Endothelial cell of umbilical vein (primary cell): Measurements from ENCODE around the gene FAM210B. TPM values are rescaled to one million over a fixed set of nuclear protein-coding genes. Genes with fewer than 3 reads are reported as not detected.

Experiments used
- BruUV-seq: library from RNA; stranded (reverse); fragments of 400-500 nt; replicated peaks from 2 replicates; lab custom pipeline; 2021; lab: Mats Ljungman, UMichigan
- CTCF ChIA-PET: fragments of 300-600, 350-600 bp; sonication (Branson Sonifier 250); formaldehyde crosslinking; loops from one replicate; lab custom pipeline; 2021; ENCODE audit warnings: antibody characterized with exemption, inconsistent platforms; lab: Charles Lee
- POLR2A ChIA-PET: fragments of 300-600, 350-600 bp; sonication (Branson Sonifier 250); formaldehyde crosslinking; loops from one replicate; lab custom pipeline; 2021; ENCODE audit warnings: antibody characterized with exemption, inconsistent platforms; lab: Charles Lee
- DNase-seq: peaks from one replicate; pipeline ENCODE4 v3.0.0-alpha.2; 2011; ENCODE audit warnings: low read depth, low spot score
- FAIRE-seq: peaks from 2 replicates; lab custom pipeline; 2011; peaks lifted over from hg19 to GRCh38; lab: Jason Lieb, UNC
- H2AFZ ChIP-seq: 2 replicates; pipeline ENCODE4 v1.6.0; 2012; ENCODE audit warnings: low read depth, low read length, control low read depth, inconsistent platforms
- H3K27ac ChIP-seq: 2 replicates; pipeline ENCODE4 v1.5.1; 2011; ENCODE audit warnings: low read depth, mild to moderate bottlenecking, control low read depth, low read length, moderate library complexity; ENCODE audit not compliant: insufficient read depth
- H3K27me3 ChIP-seq, 2 experiments: 2 replicates each; pipeline versions ENCODE4 v1.6.0 to v1.6.1; 2011; ENCODE audit warnings: low read length in 2 of 2, mixed read lengths in 1 of 2; ENCODE audit not compliant: control insufficient read depth in 2 of 2, insufficient read depth in 2 of 2
- H3K36me3 ChIP-seq, 2 experiments: 2 replicates in 1 of 2; 3 replicates in 1 of 2; pipeline ENCODE4 v1.5.1; 2011; ENCODE audit warnings: low read length in 2 of 2, mild to moderate bottlenecking in 1 of 2, moderate library complexity in 1 of 2; ENCODE audit not compliant: control insufficient read depth in 2 of 2, insufficient read depth in 2 of 2; ENCODE audit errors: extremely low read depth in 1 of 2
- H3K4me1 ChIP-seq: 3 replicates; pipeline ENCODE4 v1.5.1; 2011; ENCODE audit warnings: mild to moderate bottlenecking, low read length; ENCODE audit not compliant: control insufficient read depth, insufficient read depth; ENCODE audit errors: extremely low read depth
- H3K4me2 ChIP-seq: 2 replicates; pipeline ENCODE4 v1.6.1; 2011; ENCODE audit warnings: low read length, control low read depth, mixed read lengths; ENCODE audit not compliant: insufficient read depth
- H3K4me3 ChIP-seq, 3 experiments: fragments of 200-600 bp in 1 of 3; sonication (generic), shearing (Covaris generic) in 1 of 3; replicated peaks in 1 of 3; 2 replicates each; pipeline ENCODE4 v1.5.1; 2011 to 2016; ENCODE audit warnings: control low read depth in 3 of 3, low read length in 3 of 3, mild to moderate bottlenecking in 2 of 3, inconsistent platforms in 1 of 3, low read depth in 1 of 3, moderate library complexity in 1 of 3; ENCODE audit not compliant: insufficient read depth in 1 of 3
- H3K79me2 ChIP-seq: 2 replicates; pipeline ENCODE4 v1.6.0; 2012; ENCODE audit warnings: low read length, inconsistent platforms; ENCODE audit not compliant: control insufficient read depth, insufficient read depth
- H3K9ac ChIP-seq: replicated peaks from 2 replicates; pipeline ENCODE3; 2011; ENCODE audit warnings: low read length, control low read depth; ENCODE audit not compliant: insufficient read depth; ENCODE audit errors: extremely low read depth
- H3K9me1 ChIP-seq: replicated peaks from 3 replicates; pipeline ENCODE4 v1.6.0; 2011; ENCODE audit warnings: mild to moderate bottlenecking, low read length; ENCODE audit not compliant: control insufficient read depth, insufficient read depth; ENCODE audit errors: extremely low read depth
- H3K9me3 ChIP-seq: replicated peaks from 2 replicates; pipeline ENCODE4 v1.5.1; 2012; ENCODE audit warnings: low read length, inconsistent platforms; ENCODE audit not compliant: control insufficient read depth, insufficient read depth
- H4K20me1 ChIP-seq: replicated peaks from 2 replicates; pipeline ENCODE3; 2011; ENCODE audit warnings: mild to moderate bottlenecking, low read length; ENCODE audit not compliant: control insufficient read depth, insufficient read depth; ENCODE audit errors: extremely low read depth
- CTCF ChIP-seq, 2 donors: IDR thresholded peaks; 1 replicate in 1 of 2; 2 replicates in 1 of 2; pipeline ENCODE4 v1.5.1; 2011; ENCODE audit warnings: low read length in 2 of 2, mild to moderate bottlenecking in 2 of 2, moderate library complexity in 2 of 2, control low read depth in 1 of 2, inconsistent platforms in 1 of 2, low read depth in 1 of 2; ENCODE audit not compliant: insufficient read depth in 1 of 2; ENCODE audit errors: extremely low read depth in 1 of 2
- EZH2 ChIP-seq: IDR thresholded peaks from 2 replicates; pipeline ENCODE4 v1.6.1; 2012; ENCODE audit warnings: borderline replicate concordance, low read depth, mild to moderate bottlenecking, moderate library complexity, low read length, inconsistent platforms; ENCODE audit not compliant: severe bottlenecking
- FOS ChIP-seq: IDR thresholded peaks from 2 replicates; pipeline ENCODE4 v1.6.1; 2011; ENCODE audit warnings: mild to moderate bottlenecking, low read length, moderate library complexity, borderline replicate concordance; ENCODE audit not compliant: insufficient read depth
- GATA2 ChIP-seq: IDR thresholded peaks from 2 replicates; pipeline ENCODE4 v1.7.0; 2011; ENCODE audit warnings: low read depth, mild to moderate bottlenecking, moderate library complexity, mixed read lengths, low read length; ENCODE audit not compliant: insufficient read length, insufficient read depth
- JUN ChIP-seq: IDR thresholded peaks from 2 replicates; pipeline ENCODE4 v1.6.1; 2011; ENCODE audit warnings: borderline replicate concordance, low read depth; ENCODE audit not compliant: insufficient read length, insufficient read depth
- MYC ChIP-seq: IDR thresholded peaks from one replicate; pipeline ENCODE4 v1.6.1; 2011; ENCODE audit warnings: mild to moderate bottlenecking, low read depth, low read length
- POLR2A ChIP-seq: IDR thresholded peaks from 2 replicates; pipeline ENCODE4 v1.6.1; 2012; ENCODE audit warnings: low read depth, mild to moderate bottlenecking, control low read depth, low read length
- POLR2AphosphoS5 ChIP-seq: IDR thresholded peaks from 2 replicates; pipeline ENCODE4 v1.6.1; 2012; ENCODE audit warnings: low read depth, mild to moderate bottlenecking, control low read depth, low read length, moderate library complexity; ENCODE audit not compliant: insufficient read depth
- dilution Hi-C: fragments of 300-500 bp; cut with MboI; formaldehyde crosslinking; loops from one replicate; pipeline ENCODE4 v1.15.0; 2019; ENCODE audit warnings: low sequenced_read_pairs; ENCODE audit not compliant: extremely low pct_ligation_motif_present
- intact Hi-C: fragments of 100-400 bp; cut with micrococcal nuclease; formaldehyde crosslinking; loops from one replicate; pipeline ENCODE4 v1.10.0; 2022
- polyA plus RNA-seq, 4 experiments: library from polyadenylated mRNA; depleted of rRNA in 3 of 4; stranded (reverse) in 3 of 4; unstranded in 1 of 4; fragments of >200 nt; gene quantifications; 2 replicates each; pipeline versions ENCODE4 v1.2.1 to v1.2.3, GENCODE V29; 2011 to 2012; ENCODE audit warnings: missing spikeins in 1 of 4
- total RNA-seq: library from RNA; stranded (reverse); gene quantifications from 2 replicates; pipeline ENCODE4 v1.2.3, GENCODE V29; 2021

The FAM210B gene
- total and polyA plus RNA-seq, 2 donors (not counting 3 experiments of a cell fraction or from before 2014, with no cell fraction given): 24.6 to 37.6 TPM

- DNase-seq (no peak), FAIRE-seq (no peak)
- Histone ChIP-seq H4K20me1 (no peaks in the 10 kb centered on the region), H3K4me2 (no peak overlapping the region), H3K27me3 (no peaks in the 10 kb centered on the region), H2AFZ (no peak overlapping the region), H3K36me3 (peaks cover 4 to 18% of the 10 kb centered on the region in 2 experiments), H3K27ac (no peak overlapping the region), H3K9me3 (no peaks in the 10 kb centered on the region), H3K79me2 (peaks cover 63% of the 10 kb centered on the region), H3K4me3 (no peak overlapping the region), H3K9ac (no peak overlapping the region), H3K4me1 (no peaks in the 10 kb centered on the region), H3K9me1 (no peaks in the 10 kb centered on the region)
- BruUV-seq: no TSS peak
- intact Hi-C loops (no loop called here), dilution Hi-C loops (no loop called here)
- ChIA-PET CTCF (interaction anchor here (2.2 kb wide), 1 partner anchor 9 kb away, joined by 6 read pairs; the partner anchor contains the start of genes AURKA and CSTF1), POLR2A (no interaction called here)
- no peak for TF ChIP-seq JUN
- TF ChIP-seq POLR2A: no peak
These were observed 23.9 kb downstream of the FAM210B start for GRCh38 chr20:56382696-56383095.

GRCh38 chr20:56383334-56383733 lies 24.6 kb downstream of the FAM210B start:
- dilution Hi-C loops: no loop called here
- no peak overlapping the region for H3K9ac ChIP-seq
- H3K36me3 ChIP-seq: peaks cover 4 to 16% of the 10 kb centered on the region in 2 experiments
- intact Hi-C loops: no loop called here
- no peak overlapping the region for H2AFZ ChIP-seq
- FAIRE-seq (no peak), DNase-seq (no peak)
- H4K20me1 ChIP-seq: no peaks in the 10 kb centered on the region
- H3K27me3 ChIP-seq: no peaks in the 10 kb centered on the region
- BruUV-seq: no TSS peak
- no peak for TF ChIP-seq EZH2
- TF ChIP-seq MYC: no peak
- no peak for TF ChIP-seq JUN
- no peak for TF ChIP-seq FOS
- TF ChIP-seq CTCF (IDR thresholded peaks at IDR 0.05; ENCODE audit: extremely low read depth in 1 of 2, insufficient read depth in 1 of 2, low read depth in 1 of 2, low read length in 2 of 2): no peak
- TF ChIP-seq POLR2AphosphoS5: no peak
- TF ChIP-seq GATA2: no peak
- POLR2A ChIA-PET: interaction anchor here (1.2 kb wide), 1 partner anchor 9 kb away, joined by 4 read pairs; the partner anchor contains the start of genes AURKA and CSTF1
- H3K4me1 ChIP-seq: no peaks in the 10 kb centered on the region
- CTCF ChIA-PET: interaction anchor here (2.2 kb wide), 1 partner anchor 9 kb away, joined by 6 read pairs; the partner anchor contains the start of genes AURKA and CSTF1
- H3K27ac ChIP-seq: no peak overlapping the region
- H3K4me3 ChIP-seq: no peak overlapping the region
- no peaks in the 10 kb centered on the region for H3K9me3 ChIP-seq
- no peak overlapping the region for H3K4me2 ChIP-seq
- H3K9me1 ChIP-seq: no peaks in the 10 kb centered on the region
- peaks cover 63% of the 10 kb centered on the region for H3K79me2 ChIP-seq
